HG03108 (cell line): ENCODE data around the gene OR2J1.
"Not testable (repeated sequence)": the region's sequence is repeated elsewhere in the genome, so short reads cannot be mapped to it uniquely, and the experiment has no call there.

Experiments
- ATAC-seq: cut with Tn5 transposase; IDR thresholded peaks from one replicate; pipeline ENCODE4 v1.9.1; 2021; ENCODE audit warnings: moderate library complexity; ENCODE audit not compliant: unreplicated experiment

The OR2J1 gene

GRCh38 chr6:29099190-29099589, at the start of gene OR2J1:
Gene OR2J1 (plus strand): TSS chr6:29099490. CDS start chr6:29100943, 1,453 bp downstream.
- ATAC-seq: no peak

DNA sequence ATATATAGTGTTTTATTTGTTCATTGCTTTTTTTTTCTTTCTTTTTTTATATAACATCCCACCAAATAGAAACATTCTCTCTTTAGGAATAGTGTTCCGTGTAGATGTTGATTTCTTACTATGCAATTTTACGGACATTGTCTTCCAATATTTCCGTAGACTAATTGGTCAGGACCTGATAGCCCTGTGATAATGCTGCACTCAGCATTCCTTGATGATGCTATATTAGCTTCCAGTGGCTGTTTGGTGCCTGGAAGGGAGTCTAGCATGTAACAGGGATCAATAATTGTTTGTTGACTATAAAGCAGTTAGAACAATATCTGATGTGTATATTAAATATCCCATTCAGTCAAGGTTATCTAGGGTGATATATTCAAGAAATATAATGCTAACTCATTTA, 47.6 kb upstream of the OR2J1 start:
- no peak for ATAC-seq

- no peak for ATAC-seq
These were observed 27.2 kb upstream of the OR2J1 start for GRCh38 chr6:29071831-29072723.

DNA sequence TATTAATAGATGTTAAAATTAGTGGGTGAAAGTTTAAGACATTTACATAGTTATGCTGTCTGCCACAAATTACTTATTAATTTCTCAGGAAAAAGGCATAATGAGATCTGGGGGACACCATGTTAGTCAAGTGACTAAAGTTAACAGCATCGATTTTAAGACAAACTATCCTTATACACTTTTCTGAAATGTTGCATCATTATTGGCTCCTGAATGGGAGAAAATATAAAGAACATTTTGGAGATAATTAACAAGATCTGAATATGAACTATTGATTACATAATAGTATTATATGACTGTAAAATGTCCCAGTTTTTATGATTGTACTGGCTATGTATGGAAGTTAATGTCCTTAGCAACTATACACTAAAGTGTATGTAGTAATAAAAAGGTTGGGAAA, 20.1 kb upstream of the OR2J1 start:
- no peak for ATAC-seq

GRCh38 chr6:29081312-29081711, 18.0 kb upstream of the OR2J1 start:
- no peak for ATAC-seq

- ATAC-seq: no peak
These were observed 16.8 kb upstream of the OR2J1 start for GRCh38 chr6:29082457-29082856.

DNA sequence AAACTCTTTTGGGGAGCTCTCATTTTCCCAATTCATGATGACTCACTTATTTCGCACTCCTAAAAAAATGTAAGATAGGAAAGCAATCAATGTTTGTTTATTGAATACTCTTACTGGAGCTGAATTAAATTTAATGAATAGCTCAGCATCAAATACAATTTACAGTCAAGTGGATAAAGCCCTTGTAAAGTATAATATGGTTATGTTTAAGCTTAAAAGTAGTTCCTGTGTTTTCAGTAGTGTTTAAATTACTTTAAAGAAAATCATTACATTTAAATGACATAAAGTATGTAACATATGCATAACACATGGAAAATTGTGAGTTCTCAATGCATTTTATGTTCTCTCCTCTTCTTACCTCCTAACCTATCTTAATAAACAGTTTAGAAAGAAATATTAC, 12.1 kb upstream of the OR2J1 start, which contains the start of gene OR2B3:
Gene OR2B3 (minus strand): TSS at position 101 of the 400 bp plus-strand sequence. CDS start 65 bp downstream, at position 36.
- no peak for ATAC-seq

- ATAC-seq: no peak
These were observed 6.3 kb upstream of the OR2J1 start for GRCh38 chr6:29092957-29093356.

DNA sequence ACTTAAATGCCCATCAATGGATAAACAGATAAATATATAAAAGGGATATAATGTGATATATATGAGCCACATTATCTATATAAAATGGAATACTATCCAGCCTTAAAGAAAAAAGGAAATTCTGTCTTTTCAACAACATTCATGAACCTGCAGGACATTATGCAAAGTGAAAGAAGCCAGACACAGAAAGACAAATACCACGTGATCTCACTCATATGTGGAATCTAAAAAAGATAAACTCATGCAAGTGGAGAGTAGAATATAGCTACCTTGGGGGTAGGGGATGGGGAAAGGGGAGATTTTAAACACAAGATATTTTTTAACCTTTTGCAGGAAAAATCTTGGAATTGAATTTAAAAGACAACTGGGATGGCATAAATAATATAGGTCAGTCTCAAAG, 1.5 kb upstream of the OR2J1 start:
- ATAC-seq: no peak

GRCh38 chr6:29107758-29108157, 8.5 kb downstream of the OR2J1 start, which contains the start of gene OR2J3:
Gene OR2J3 (plus strand): TSS chr6:29108058. CDS start chr6:29111891, 3,833 bp downstream.
- no peak for ATAC-seq

GRCh38 chr6:29112135-29112534, 12.8 kb downstream of the OR2J1 start:
- ATAC-seq: no peak

DNA sequence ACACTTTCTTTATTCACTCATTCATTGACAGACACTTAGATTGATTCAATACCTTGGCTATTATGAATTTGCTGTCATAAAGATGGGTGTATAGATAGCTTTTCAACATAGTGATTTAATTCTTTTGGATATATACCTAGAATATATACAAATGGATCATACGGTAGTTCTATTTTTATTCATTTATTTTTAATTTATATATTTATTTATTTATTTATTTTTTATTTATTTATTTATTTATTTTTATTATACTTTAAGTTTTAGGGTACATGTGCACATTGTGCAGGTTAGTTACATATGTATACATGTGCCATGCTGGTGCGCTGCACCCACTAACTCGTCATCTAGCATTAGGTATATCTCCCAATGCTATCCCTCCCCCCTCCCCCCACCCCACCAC, 15.7 kb downstream of the OR2J1 start:
- not testable (repeated sequence) for ATAC-seq

DNA sequence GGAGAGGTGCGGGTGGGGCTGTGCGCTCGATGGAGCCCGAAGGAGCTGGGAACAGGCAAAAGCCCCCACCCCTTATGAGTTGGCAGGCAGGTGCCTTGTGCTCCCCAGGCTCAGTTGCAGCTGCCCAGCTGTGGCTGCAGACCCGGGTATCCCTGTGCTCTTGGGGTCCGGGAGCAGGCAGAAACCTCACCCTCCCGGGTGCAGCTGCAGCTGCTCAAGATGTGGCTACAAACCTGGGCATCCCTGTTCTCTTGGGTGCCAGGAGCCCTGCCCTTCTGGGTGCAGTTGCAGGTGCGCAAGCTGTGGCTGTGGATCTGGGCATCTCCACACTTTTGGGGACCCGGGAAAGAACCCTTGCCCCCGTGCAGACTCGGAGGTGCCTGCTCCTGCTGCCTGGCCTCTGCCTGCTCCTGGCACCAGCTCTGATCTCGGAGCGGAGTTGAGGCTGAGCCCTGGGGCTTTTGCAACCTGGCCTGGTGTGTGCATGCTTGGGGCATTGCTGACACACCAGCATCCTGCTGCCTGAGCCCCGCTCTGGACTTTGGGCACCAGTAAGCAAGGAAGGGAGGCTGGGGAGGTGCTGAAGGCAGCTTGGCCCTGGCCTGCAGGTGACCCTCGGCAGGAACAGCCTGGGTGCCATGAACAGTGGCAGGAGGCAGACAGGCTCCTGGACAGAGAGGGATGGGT, 30.2 kb downstream of the OR2J1 start:
- ATAC-seq: no peak

- no peak for ATAC-seq
These were observed 31.4 kb downstream of the OR2J1 start for GRCh38 chr6:29130644-29131043.

DNA sequence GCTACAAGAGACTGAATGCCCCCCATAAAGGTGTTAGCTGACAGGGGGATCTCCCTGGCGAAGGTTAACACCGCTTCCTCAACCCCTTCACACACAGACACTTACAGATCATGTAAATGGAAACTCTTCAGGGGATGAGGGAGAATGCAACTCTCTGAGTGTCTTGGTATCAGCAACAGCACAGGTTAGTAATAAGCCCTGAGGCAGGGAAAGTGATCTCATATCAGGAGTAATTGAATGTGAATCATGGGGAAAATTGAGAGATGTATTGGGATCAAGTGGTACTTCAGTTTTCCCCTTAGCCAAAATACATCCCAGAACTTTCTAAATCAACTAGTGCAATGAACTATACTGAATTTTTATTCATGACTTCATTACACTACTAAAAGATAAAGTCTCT, 32.4 kb downstream of the OR2J1 start:
- ATAC-seq: no peak

DNA sequence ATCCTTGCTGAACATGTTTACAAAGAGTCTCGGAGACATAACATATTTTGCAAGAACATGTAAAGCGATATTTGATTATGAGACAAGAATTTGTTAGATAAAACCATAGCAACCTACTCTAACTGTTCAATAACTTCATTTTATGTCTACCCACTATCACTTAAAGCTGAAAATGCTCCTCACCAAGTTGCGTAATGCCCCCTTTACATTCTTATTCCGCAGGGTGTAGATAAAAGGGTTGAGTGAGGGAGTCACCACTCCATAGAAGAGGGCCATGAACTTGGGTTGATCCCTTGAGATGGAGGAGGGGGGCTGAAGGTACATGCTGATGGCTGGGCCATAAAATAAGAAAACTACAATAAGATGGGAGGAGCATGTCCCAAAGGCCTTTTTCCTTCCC, 38.4 kb downstream of the OR2J1 start:
- no peak for ATAC-seq

GRCh38 chr6:29141606-29142005, 42.3 kb downstream of the OR2J1 start:
- ATAC-seq: no peak

GRCh38 chr6:29142309-29142708, 43.0 kb downstream of the OR2J1 start:
- ATAC-seq: no peak

DNA sequence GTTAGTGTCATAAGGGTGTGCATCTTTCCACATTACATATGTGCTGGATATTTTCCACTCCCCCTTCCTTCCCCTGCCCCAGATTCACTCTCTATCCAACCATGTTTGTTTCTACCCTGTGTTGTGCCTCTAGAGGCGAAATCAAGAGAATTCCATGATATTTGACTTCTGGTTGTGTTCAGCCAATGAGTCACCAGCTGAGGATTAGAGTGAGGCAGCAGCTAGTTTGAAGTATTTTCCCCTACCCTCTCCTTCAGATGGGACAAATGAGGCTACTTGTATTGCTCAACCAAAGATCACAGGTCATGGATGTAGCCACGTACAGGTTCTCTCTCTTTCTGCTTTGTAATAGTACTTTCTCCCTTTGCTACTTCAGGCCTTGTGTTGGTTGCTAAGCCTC, 46.9 kb downstream of the OR2J1 start:
- no peak for ATAC-seq

DNA sequence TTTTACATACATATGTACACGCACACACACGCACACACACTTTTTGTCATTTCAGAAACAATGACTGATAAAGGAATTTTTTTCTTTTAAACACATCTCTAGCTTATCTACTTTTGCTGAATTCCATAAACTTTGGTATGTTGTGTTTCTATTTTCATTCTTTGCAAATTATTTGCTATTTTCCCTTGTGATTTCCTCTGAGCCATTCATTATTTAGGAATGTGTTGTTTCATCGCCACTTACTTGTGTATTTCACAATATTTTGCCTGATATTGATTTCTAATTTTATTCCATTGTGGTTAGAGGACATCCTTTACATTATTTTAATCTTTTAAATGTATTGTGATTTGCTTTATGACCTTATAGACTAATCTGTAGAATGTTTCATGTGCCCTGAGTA, 47.8 kb downstream of the OR2J1 start:
- no peak for ATAC-seq

DNA sequence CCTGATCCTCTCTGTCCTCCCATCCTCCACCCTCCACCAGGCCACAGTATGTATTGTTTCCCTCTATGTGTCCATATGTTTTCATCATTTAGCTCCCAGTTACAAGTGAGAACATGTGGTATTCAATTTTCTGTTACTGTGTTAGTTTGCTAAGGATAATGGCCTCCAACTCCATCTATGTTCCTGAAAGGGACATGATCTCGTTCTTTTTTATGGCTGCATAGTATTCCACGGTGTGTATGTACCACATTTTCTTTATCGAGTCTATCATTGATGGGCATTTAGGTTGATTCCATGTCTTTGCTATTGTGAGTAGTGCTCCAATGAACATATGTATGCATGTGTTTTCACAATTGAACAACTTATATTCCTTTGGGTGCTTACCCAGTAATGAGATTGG, 50.2 kb downstream of the OR2J1 start:
- not testable (repeated sequence) for ATAC-seq
